Measurements from ENCODE around the gene CCDC160.
"Not testable (repeated sequence)": the region's sequence is repeated elsewhere in the genome, so short reads cannot be mapped to it uniquely, and the experiment has no call there.

Gene CCDC160

DNA sequence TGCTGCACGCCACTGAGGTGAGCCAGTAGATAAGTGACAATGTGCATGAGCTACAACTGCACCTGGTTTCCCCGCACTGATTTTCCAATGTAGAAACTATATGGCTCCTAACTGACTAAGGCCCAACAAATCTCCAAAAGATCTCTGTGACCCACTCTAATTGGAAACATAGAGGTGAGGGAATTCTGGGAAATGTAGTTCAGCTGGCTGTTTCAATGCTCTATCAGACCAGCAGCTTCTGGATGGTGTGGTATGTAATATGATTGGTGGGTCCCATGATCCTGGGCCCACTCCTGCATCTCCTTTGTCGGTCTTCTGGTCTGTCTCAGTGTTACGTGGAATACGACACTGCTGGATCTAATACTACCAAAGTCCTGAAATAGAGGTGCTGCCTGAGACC lies 18.6 kb downstream of the CCDC160 start:
- TF ChIP-seq, protein P1, sequence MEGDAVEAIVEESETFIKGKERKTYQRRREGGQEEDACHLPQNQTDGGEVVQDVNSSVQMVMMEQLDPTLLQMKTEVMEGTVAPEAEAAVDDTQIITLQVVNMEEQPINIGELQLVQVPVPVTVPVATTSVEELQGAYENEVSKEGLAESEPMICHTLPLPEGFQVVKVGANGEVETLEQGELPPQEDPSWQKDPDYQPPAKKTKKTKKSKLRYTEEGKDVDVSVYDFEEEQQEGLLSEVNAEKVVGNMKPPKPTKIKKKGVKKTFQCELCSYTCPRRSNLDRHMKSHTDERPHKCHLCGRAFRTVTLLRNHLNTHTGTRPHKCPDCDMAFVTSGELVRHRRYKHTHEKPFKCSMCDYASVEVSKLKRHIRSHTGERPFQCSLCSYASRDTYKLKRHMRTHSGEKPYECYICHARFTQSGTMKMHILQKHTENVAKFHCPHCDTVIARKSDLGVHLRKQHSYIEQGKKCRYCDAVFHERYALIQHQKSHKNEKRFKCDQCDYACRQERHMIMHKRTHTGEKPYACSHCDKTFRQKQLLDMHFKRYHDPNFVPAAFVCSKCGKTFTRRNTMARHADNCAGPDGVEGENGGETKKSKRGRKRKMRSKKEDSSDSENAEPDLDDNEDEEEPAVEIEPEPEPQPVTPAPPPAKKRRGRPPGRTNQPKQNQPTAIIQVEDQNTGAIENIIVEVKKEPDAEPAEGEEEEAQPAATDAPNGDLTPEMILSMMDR (IDR thresholded peaks at IDR 0.05; ENCODE audit: insufficient read depth, low read length, poor library complexity, severe bottlenecking): no peak
- no peak for TF ChIP-seq EZH2phosphoT487 (conservative IDR thresholded peaks at IDR 0.05; ENCODE audit: low read length)
- no peaks in the 10 kb centered on the region for H3K27me3 ChIP-seq (ENCODE audit: low read length)
- H3K9me2 ChIP-seq (replicated peaks; ENCODE audit: insufficient read depth, low read length): no peaks in the 10 kb centered on the region
- H3K27ac ChIP-seq (ENCODE audit: low read depth, low read length): no peak overlapping the region
- no peak overlapping the region for H2AFZ ChIP-seq (ENCODE audit: low read depth, low read length, severe bottlenecking)
- H3K79me2 ChIP-seq (ENCODE audit: insufficient read depth, low read length): no peaks in the 10 kb centered on the region
- H3F3A ChIP-seq (ENCODE audit: insufficient read depth): no peaks in the 10 kb centered on the region
- no peaks in the 10 kb centered on the region for H3K9me3 ChIP-seq (ENCODE audit: insufficient read depth, low read length)
- no peaks in the 10 kb centered on the region for H3K36me3 ChIP-seq (ENCODE audit: low read length)
- H3K4me2 ChIP-seq (ENCODE audit: low read depth, low read length, poor library complexity, severe bottlenecking): no peak overlapping the region
- H3K4me3 ChIP-seq (ENCODE audit: insufficient read depth, low read length, poor library complexity, severe bottlenecking): no peak overlapping the region
- no peak overlapping the region for H3K9ac ChIP-seq (ENCODE audit: low read length)
- H4K20me1 ChIP-seq (ENCODE audit: low read depth, low read length): no peaks in the 10 kb centered on the region

DNA sequence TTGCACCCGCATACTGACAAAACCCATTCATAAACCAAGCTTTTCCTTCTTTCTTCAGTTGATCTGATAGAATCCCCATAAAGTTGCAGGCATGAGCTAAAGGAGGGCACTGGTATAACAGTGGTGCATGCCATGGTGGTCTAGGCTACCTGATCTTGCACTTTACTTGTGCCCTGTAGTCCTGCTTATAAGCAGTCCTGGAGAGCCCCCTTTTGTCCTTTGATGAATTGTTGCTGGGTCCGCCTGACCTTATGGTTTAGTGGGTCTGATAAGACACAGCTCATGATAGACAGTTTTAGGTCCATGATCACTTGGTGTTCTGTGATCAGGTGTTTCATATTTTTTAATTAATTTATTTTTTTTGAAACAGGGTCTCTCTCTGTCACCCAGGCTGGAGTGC lies 19.7 kb downstream of the CCDC160 start:
- no peaks in the 10 kb centered on the region for H3K27me3 ChIP-seq (ENCODE audit: low read length)
- no peak overlapping the region for H3K27ac ChIP-seq (ENCODE audit: low read depth, low read length)
- H3K9ac ChIP-seq (ENCODE audit: low read length): no peak overlapping the region
- H2AFZ ChIP-seq (ENCODE audit: low read depth, low read length, severe bottlenecking): no peak overlapping the region
- no peaks in the 10 kb centered on the region for H3K9me2 ChIP-seq (replicated peaks; ENCODE audit: insufficient read depth, low read length)
- H4K20me1 ChIP-seq (ENCODE audit: low read depth, low read length): no peaks in the 10 kb centered on the region
- H3K9me3 ChIP-seq (ENCODE audit: insufficient read depth, low read length): no peaks in the 10 kb centered on the region
- H3K79me2 ChIP-seq (ENCODE audit: insufficient read depth, low read length): no peaks in the 10 kb centered on the region
- no peaks in the 10 kb centered on the region for H3K36me3 ChIP-seq (ENCODE audit: low read length)
- H3K4me3 ChIP-seq (ENCODE audit: insufficient read depth, low read length, poor library complexity, severe bottlenecking): no peak overlapping the region
- no peaks in the 10 kb centered on the region for H3F3A ChIP-seq (ENCODE audit: insufficient read depth)
- no peak for TF ChIP-seq EZH2phosphoT487 (conservative IDR thresholded peaks at IDR 0.05; ENCODE audit: low read length)
- TF ChIP-seq, protein P1 (IDR thresholded peaks at IDR 0.05; ENCODE audit: insufficient read depth, low read length, poor library complexity, severe bottlenecking): no peak
- no peak overlapping the region for H3K4me2 ChIP-seq (ENCODE audit: low read depth, low read length, poor library complexity, severe bottlenecking)

DNA sequence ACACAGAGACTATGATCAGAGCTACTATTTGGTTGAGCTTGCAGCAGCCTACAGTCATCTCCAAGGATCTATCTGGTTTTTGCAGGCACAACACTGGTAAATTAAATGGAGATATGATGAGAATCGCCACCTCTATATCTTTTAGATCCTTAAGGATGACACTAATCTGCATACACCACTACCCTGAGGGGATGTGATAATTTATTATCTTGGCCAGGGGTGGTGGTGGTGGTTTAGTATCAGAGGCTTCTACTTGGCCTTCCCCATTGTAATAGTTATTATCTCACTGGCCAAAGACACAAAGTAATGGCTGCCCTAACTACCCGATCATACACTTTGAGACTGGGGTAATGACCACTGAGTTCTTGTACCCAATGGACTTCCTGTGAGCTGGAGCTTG lies 21.2 kb downstream of the CCDC160 start:
- no peak overlapping the region for H2AFZ ChIP-seq (ENCODE audit: low read depth, low read length, severe bottlenecking)
- no peak overlapping the region for H3K9ac ChIP-seq (ENCODE audit: low read length)
- TF ChIP-seq, protein P1 (IDR thresholded peaks at IDR 0.05; ENCODE audit: insufficient read depth, low read length, poor library complexity, severe bottlenecking): no peak
- no peak for TF ChIP-seq EZH2phosphoT487 (conservative IDR thresholded peaks at IDR 0.05; ENCODE audit: low read length)
- no peak overlapping the region for H3K4me2 ChIP-seq (ENCODE audit: low read depth, low read length, poor library complexity, severe bottlenecking)
- no peaks in the 10 kb centered on the region for H3K36me3 ChIP-seq (ENCODE audit: low read length)
- H3K4me3 ChIP-seq (ENCODE audit: insufficient read depth, low read length, poor library complexity, severe bottlenecking): no peak overlapping the region
- H3K27ac ChIP-seq (ENCODE audit: low read depth, low read length): no peak overlapping the region
- H3K27me3 ChIP-seq (ENCODE audit: low read length): no peaks in the 10 kb centered on the region
- no peaks in the 10 kb centered on the region for H3K79me2 ChIP-seq (ENCODE audit: insufficient read depth, low read length)
- H3K9me3 ChIP-seq (ENCODE audit: insufficient read depth, low read length): no peaks in the 10 kb centered on the region
- no peaks in the 10 kb centered on the region for H3F3A ChIP-seq (ENCODE audit: insufficient read depth)
- no peaks in the 10 kb centered on the region for H4K20me1 ChIP-seq (ENCODE audit: low read depth, low read length)
- no peaks in the 10 kb centered on the region for H3K9me2 ChIP-seq (replicated peaks; ENCODE audit: insufficient read depth, low read length)

DNA sequence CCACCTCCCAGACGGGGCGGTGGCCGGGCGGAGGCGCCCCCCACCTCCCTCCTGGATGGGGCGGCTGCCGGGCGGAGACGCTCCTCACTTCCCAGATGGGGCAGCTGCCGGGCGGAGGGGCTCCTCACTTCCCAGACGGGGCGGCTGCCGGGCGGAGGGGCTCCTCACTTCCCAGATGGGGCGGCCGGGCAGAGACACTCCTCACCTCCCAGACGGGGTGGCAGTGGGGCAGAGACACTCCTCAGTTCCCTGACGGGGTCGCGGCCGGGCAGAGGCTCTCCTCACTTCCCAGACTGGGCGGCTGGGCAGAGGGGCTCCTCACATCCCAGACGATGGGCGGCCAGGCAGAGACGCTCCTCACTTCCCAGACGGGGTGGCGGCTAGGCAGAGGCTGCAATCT lies 49.0 kb downstream of the CCDC160 start:
- H3K9me3 ChIP-seq (ENCODE audit: insufficient read depth, low read length); H2AFZ ChIP-seq (ENCODE audit: low read depth, low read length, severe bottlenecking); H3F3A ChIP-seq (ENCODE audit: insufficient read depth); H4K20me1 ChIP-seq (ENCODE audit: low read depth, low read length); H3K9ac ChIP-seq (ENCODE audit: low read length); H3K27ac ChIP-seq (ENCODE audit: low read depth, low read length); H3K4me3 ChIP-seq (ENCODE audit: insufficient read depth, low read length, poor library complexity, severe bottlenecking); H3K36me3 ChIP-seq (ENCODE audit: low read length); H3K4me2 ChIP-seq (ENCODE audit: low read depth, low read length, poor library complexity, severe bottlenecking); H3K79me2 ChIP-seq (ENCODE audit: insufficient read depth, low read length); H3K27me3 ChIP-seq (ENCODE audit: low read length); H3K9me2 ChIP-seq (replicated peaks; ENCODE audit: insufficient read depth, low read length): not testable (repeated sequence)
